Measurements from ENCODE around the gene PLCB3.
A peak's percentile ranks its signal among the peaks of the same experiment; 100 is the strongest.

Gene PLCB3

DNA sequence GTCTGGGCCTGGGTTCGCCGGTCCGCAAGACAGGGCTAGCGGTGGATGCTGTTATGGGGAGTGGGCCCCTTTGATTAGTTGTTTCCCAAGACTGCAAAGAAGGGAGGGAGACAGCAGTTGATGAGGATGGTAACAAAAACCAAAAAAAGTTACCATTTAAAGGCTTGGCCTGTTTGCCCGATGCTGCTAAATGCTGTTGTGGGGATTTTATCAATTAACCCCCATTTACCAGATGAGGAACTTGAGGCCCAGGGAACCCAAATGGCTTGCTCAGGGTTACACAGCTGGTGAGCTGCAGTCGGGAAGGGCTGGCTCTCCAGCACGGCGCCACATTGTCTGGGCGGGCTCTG, 28.7 kb upstream of the PLCB3 start:
- no peak for DNase-seq (ENCODE audit: low spot score)

DNA sequence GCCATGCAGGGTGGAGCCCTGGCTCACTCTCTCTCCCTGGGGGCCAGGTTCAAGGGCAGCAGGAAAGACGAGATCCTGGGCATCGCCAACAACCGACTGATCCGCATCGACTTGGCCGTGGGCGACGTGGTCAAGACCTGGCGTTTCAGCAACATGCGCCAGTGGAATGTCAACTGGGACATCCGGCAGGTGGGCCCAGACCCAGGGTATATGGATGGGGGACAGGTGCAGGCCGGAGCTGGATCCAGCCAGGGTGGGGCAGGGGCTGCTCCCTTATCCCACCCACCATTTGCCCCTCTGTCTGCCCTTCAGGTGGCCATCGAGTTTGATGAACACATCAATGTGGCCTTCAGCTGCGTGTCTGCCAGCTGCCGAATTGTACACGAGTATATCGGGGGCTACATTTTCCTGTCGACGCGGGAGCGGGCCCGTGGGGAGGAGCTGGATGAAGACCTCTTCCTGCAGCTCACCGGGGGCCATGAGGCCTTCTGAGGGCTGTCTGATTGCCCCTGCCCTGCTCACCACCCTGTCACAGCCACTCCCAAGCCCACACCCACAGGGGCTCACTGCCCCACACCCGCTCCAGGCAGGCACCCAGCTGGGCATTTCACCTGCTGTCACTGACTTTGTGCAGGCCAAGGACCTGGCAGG, 28.2 kb upstream of the PLCB3 start:
- DNase-seq (ENCODE audit: low spot score), result no peak

- DNase-seq (ENCODE audit: low spot score), result no peak
These were observed 27.0 kb upstream of the PLCB3 start for GRCh38 chr11:64224151-64224890.

- no peak for DNase-seq (ENCODE audit: low spot score)
These were observed 26.3 kb upstream of the PLCB3 start for GRCh38 chr11:64224891-64225607.

DNA sequence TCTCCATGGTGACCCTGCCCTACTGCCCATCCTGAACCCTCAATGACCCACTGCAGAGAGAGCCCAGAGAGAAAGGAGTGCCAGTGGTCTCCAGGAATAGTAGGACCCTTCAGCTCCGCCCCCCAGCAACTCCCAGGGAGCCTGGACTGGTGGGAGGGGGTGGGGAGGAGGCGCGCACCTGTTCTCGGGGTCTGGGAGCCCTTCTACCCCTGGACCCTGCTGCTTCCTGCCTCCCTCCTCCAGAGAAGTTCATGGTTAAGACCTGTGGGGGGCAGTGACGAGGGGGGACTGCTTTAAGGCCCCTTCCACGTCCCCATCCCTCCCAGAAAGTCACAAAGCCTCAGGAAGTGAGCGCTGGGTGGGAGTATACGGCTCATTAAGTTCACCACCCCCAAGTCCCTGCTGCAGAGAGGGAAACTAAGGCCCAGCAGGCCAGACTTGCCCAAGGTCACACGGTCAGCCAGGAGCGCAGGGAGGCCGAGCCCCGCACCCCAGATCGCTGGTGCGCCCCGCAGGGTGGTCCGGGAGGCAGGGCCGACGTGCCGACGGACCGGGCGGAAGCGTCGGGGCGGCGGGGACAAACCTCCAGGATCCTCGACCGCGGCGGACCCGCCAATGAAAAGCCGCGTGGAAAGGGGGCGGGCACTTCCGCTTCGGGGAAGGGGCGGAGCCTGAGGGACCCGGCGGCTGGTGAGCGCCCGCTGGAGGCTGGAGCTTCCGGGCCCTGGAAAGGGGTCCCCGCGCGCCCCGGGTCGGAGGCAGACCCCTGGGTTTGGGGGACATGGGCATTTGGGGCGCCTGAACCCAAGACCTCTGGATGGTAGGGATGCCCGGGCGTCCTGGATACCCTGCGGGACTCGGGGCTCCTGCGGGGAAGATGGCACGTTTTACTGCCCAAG, 25.5 kb upstream of the PLCB3 start, which contains the start of the genes NUDT22 and TRPT1:
Gene NUDT22 (plus strand): TSS at position 667 of the 899 bp plus-strand sequence. CDS start 379 bp downstream, outside the sequence.
Gene TRPT1 (minus strand): TSS at position 579 of the 899 bp plus-strand sequence. CDS start 326 bp downstream, at position 253.
- peak; percentile 82 for DNase-seq (ENCODE audit: low spot score)

GRCh38 chr11:64226507-64227051, 24.8 kb upstream of the PLCB3 start:
- DNase-seq (ENCODE audit: low spot score), result no peak

- DNase-seq (ENCODE audit: low spot score), result no peak
These were observed 23.8 kb upstream of the PLCB3 start for GRCh38 chr11:64227405-64227956.

- DNase-seq (ENCODE audit: low spot score), result no peak
These were observed 22.1 kb upstream of the PLCB3 start for GRCh38 chr11:64229090-64229743.

DNA sequence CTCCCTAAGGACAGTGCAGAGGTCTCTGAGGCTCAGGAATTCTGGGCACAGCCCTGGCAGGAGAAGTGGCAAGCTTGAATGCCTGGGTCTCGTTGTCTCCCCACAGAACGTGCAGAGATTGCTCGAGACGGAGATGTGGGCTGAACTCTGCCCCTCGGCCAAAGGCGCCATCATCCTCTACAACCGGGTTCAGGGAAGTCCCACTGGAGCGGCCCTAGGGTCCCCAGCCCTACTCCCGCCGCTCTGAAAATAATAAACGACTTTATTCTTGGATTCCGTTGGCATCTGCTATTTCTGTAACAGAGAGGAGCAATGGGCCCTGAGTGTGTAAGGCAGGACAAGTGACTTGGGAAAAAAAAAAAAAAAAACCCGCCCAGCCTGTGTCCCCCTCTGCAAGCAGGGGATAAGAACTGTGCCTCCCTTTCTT, 21.6 kb upstream of the PLCB3 start:
- no peak for DNase-seq (ENCODE audit: low spot score)

DNA sequence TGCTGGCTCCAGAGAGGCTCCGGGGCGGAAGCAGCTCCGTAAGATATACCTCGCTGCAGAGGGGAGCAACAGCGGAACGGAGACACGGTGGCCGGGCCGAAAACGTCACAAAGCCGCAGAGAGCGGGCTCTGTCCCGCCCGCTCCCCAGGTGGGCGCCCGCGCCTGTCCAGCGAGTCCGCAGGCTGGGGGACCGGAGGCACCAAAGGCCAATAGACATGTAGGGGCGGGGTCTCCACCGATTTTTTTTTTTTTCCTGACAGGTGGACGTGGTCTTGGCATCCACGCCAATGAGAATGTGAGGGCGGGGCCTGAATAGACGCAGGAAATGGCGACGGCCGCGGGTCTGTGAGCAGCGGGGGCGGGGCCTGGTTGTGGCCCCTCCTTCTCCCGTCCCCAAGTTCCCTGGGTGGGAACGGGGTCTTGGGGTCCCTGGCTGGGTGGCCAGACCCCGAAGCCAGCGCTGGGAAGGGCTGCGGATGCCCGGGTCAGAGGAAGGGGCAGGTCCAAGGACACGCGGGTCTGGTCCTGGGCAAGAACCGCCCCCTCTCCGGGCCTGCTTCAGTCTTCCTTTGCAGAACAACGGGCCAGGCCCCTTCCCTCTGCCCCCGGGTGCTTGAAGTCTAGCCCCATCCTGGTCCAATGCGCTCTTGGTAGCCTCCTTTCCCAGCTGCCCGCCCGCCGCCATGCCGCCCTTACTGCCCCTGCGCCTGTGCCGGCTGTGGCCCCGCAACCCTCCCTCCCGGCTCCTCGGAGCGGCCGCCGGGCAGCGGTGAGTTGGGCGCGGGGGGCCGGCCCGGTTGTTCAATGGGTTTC, 21.0 kb upstream of the PLCB3 start, which contains the start of gene DNAJC4:
Gene DNAJC4 (plus strand): TSS at position 378 of the 814 bp plus-strand sequence. CDS start 307 bp downstream, at position 685.
- DNase-seq (ENCODE audit: low spot score), result peak; percentile 74

- DNase-seq (ENCODE audit: low spot score), result no peak
These were observed 20.4 kb upstream of the PLCB3 start for GRCh38 chr11:64230985-64231365.

GRCh38 chr11:64231546-64231945, 19.8 kb upstream of the PLCB3 start:
- DNase-seq (ENCODE audit: low spot score), result no peak

GRCh38 chr11:64232182-64232966, 19.0 kb upstream of the PLCB3 start:
- no peak for DNase-seq (ENCODE audit: low spot score)

DNA sequence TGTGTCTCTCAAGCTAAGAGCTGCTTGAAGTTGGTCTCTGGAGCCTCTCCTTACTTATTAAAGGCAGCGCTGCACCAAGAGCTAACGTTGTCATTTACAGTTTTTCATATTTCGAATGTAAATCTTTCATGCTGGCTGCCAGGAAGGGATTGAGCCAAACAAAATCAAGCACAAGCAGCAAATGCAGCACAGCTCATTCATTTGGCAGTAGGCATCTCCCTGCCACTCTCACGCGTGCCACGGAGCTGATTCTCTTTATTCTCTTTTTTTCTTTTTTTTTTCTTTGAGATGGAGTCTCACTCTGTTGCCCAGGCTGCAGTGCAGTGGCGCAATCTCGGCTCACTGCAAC, 18.4 kb upstream of the PLCB3 start:
- no peak for DNase-seq (ENCODE audit: low spot score)

- no peak for DNase-seq (ENCODE audit: low spot score)
These were observed 17.3 kb upstream of the PLCB3 start, which contains the start of gene VEGFB for GRCh38 chr11:64233913-64234586. VEGFB (plus strand) TSS chr11:64234584; CDS start chr11:64234834, 250 bp downstream.

DNA sequence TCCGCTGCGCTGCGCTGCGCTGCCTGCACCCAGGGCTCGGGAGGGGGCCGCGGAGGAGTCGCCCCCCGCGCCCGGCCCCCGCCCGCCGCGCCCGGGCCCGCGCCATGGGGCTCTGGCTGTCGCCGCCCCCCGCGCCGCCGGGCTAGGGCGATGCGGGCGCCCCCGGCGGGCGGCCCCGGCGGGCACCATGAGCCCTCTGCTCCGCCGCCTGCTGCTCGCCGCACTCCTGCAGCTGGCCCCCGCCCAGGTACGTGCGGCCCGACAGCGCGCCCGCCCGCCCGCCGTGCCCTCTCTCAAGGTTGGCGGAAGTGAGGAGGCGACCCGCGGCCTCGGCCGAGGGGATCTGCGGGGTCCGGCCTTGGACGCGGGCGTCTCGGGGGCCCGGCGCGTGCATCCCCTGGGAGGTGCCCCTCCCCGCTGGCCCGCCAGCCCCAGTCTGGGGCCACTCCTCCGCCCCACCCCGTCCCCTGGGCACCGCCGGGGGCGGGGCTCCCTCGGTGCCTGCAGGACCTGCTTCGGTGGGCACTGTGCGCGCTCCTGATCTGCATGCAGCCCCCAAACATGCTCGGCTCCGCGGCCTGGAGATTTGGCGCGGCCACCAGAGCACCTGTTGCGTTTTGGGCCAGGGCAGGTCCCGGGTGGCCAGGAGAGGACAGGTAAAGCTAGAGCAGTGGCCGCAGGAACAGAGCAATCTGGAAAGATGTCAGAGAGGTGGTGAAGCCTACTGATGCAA, 16.5 kb upstream of the PLCB3 start:
- no peak for DNase-seq (ENCODE audit: low spot score)

DNA sequence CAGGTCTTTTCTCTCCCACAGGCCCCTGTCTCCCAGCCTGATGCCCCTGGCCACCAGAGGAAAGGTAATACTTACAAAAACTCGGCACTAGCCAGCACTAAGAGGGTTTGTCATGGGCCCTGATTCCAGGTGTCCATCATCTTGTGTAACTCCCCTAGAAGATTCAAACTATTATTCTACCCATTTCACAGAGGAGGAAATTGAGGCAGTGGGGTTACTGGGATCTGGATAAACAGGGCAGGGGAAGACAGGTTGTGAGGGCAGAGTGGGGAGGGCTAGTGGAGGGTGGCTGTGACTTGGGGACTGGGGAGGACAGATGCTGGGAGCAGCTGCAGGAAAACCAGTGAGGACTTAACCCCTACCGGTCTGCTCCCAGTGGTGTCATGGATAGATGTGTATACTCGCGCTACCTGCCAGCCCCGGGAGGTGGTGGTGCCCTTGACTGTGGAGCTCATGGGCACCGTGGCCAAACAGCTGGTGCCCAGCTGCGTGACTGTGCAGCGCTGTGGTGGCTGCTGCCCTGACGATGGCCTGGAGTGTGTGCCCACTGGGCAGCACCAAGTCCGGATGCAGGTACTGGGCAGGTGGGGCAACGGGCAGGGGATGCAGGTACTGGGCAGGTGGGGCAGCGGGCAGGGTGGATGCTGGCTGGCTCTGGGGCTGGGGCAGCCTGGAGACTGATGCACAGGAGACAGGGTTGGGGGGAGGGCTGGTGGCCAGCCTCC, 15.7 kb upstream of the PLCB3 start:
- no peak for DNase-seq (ENCODE audit: low spot score)
